Epidermal melanocyte (primary cell): Measurements from ENCODE around the gene MDM1.

Experiments
- DNase-seq: peaks from one replicate; pipeline ENCODE4 v3.0.0; 2011; ENCODE audit warnings: low spot score; ENCODE audit not compliant: insufficient read length

MDM1 gene

GRCh38 chr12:68326716-68327115, 5.4 kb downstream of the MDM1 start:
- DNase-seq = no peak

- DNase-seq = no peak
Observed at GRCh38 chr12:68325966-68326365, 6.2 kb downstream of the MDM1 start.

- no peak for DNase-seq
Observed at GRCh38 chr12:68324531-68324930, 7.6 kb downstream of the MDM1 start.

GRCh38 chr12:68321140-68321539, 11.0 kb downstream of the MDM1 start:
- DNase-seq = no peak

- no peak for DNase-seq
Observed at GRCh38 chr12:68319988-68320623, 12.1 kb downstream of the MDM1 start.

- peak; percentile 29 for DNase-seq
Observed at GRCh38 chr12:68317047-68317667, 15.0 kb downstream of the MDM1 start.

- peak; percentile 17 for DNase-seq
Observed at GRCh38 chr12:68310370-68310769, 21.8 kb downstream of the MDM1 start.

- DNase-seq = no peak
Observed at GRCh38 chr12:68306564-68306963, 25.6 kb downstream of the MDM1 start.

GRCh38 chr12:68305278-68305677, 26.9 kb downstream of the MDM1 start:
- DNase-seq = no peak

- no peak for DNase-seq
Observed at GRCh38 chr12:68304626-68305025, 27.5 kb downstream of the MDM1 start.

- no peak for DNase-seq
Observed at GRCh38 chr12:68303850-68304249, 28.3 kb downstream of the MDM1 start.

GRCh38 chr12:68297929-68298328, 34.2 kb downstream of the MDM1 start:
- DNase-seq = no peak

GRCh38 chr12:68294251-68294650, 37.9 kb downstream of the MDM1 start:
- no peak for DNase-seq

GRCh38 chr12:68293347-68293746, 38.8 kb downstream of the MDM1 start:
- no peak for DNase-seq

- DNase-seq = no peak
Observed at GRCh38 chr12:68292151-68292943, 39.8 kb downstream of the MDM1 start.

GRCh38 chr12:68291396-68292036, 40.6 kb downstream of the MDM1 start:
- no peak for DNase-seq

GRCh38 chr12:68290126-68290525, 42.0 kb downstream of the MDM1 start:
- DNase-seq = no peak

GRCh38 chr12:68287106-68287505, 45.1 kb downstream of the MDM1 start:
- no peak for DNase-seq

- DNase-seq = no peak
Observed at GRCh38 chr12:68286396-68286795, 45.8 kb downstream of the MDM1 start.

GRCh38 chr12:68285541-68285940, 46.6 kb downstream of the MDM1 start:
- DNase-seq = no peak

GRCh38 chr12:68281322-68282077, 50.7 kb downstream of the MDM1 start:
- no peak for DNase-seq
